Measurements from ENCODE around the gene DRICH1.
"Not testable (repeated sequence)": the region's sequence is repeated elsewhere in the genome, so short reads cannot be mapped to it uniquely, and the experiment has no call there.

DRICH1 gene

GRCh38 chr22:23672307-23673049 is 40.4 kb upstream of the DRICH1 start:
- not testable (repeated sequence) for H3K4me1 ChIP-seq (ENCODE audit: control insufficient read depth in 1 of 2, insufficient read depth in 2 of 2, low read length in 2 of 2); H3K36me3 ChIP-seq (ENCODE audit: control insufficient read depth in 1 of 2, insufficient read depth in 2 of 2, low read length in 2 of 2); H3K9me3 ChIP-seq (ENCODE audit: control insufficient read depth in 1 of 2, low read length in 2 of 2); H3K4me3 ChIP-seq (ENCODE audit: low read depth in 1 of 2, low read length in 2 of 2); H3K27me3 ChIP-seq (ENCODE audit: low read depth, low read length); H3K27ac ChIP-seq (ENCODE audit: low read length)

- not testable (repeated sequence) for H3K9me3 ChIP-seq (ENCODE audit: control insufficient read depth in 1 of 2, low read length in 2 of 2); H3K4me1 ChIP-seq (ENCODE audit: control insufficient read depth in 1 of 2, insufficient read depth in 2 of 2, low read length in 2 of 2); H3K27me3 ChIP-seq (ENCODE audit: low read depth, low read length); H3K4me3 ChIP-seq (ENCODE audit: low read depth in 1 of 2, low read length in 2 of 2); H3K36me3 ChIP-seq (ENCODE audit: control insufficient read depth in 1 of 2, insufficient read depth in 2 of 2, low read length in 2 of 2); H3K27ac ChIP-seq (ENCODE audit: low read length)
Measured at GRCh38 chr22:23671387-23671786, 39.3 kb upstream of the DRICH1 start.

GRCh38 chr22:23670378-23671295 is 38.5 kb upstream of the DRICH1 start:
- Histone ChIP-seq H3K4me1 (ENCODE audit: control insufficient read depth in 1 of 2, insufficient read depth in 2 of 2, low read length in 2 of 2) (no peaks in the 10 kb centered on the region), H3K27me3 (ENCODE audit: low read depth, low read length) (no peaks in the 10 kb centered on the region), H3K36me3 (ENCODE audit: control insufficient read depth in 1 of 2, insufficient read depth in 2 of 2, low read length in 2 of 2) (no peaks in the 10 kb centered on the region), H3K4me3 (ENCODE audit: low read depth in 1 of 2, low read length in 2 of 2) (no peak overlapping the region), H3K9me3 (ENCODE audit: control insufficient read depth in 1 of 2, low read length in 2 of 2) (no peaks in the 10 kb centered on the region), H3K27ac (ENCODE audit: low read length) (no peak overlapping the region)

- H3K9me3 ChIP-seq (ENCODE audit: control insufficient read depth in 1 of 2, low read length in 2 of 2); H3K27ac ChIP-seq (ENCODE audit: low read length): not testable (repeated sequence)
- peaks cover 3 to 22% of the 10 kb centered on the region in 2 donors for H3K36me3 ChIP-seq (ENCODE audit: control insufficient read depth in 1 of 2, insufficient read depth in 2 of 2, low read length in 2 of 2)
Measured at GRCh38 chr22:23660381-23660780, 28.3 kb upstream of the DRICH1 start.

GRCh38 chr22:23657727-23658126 is 25.6 kb upstream of the DRICH1 start:
- Histone ChIP-seq H3K4me1 (ENCODE audit: control insufficient read depth in 1 of 2, insufficient read depth in 2 of 2, low read length in 2 of 2) (no peaks in the 10 kb centered on the region), H3K9me3 (ENCODE audit: control insufficient read depth in 1 of 2, low read length in 2 of 2) (no peaks in the 10 kb centered on the region), H3K36me3 (ENCODE audit: control insufficient read depth in 1 of 2, insufficient read depth in 2 of 2, low read length in 2 of 2) (peaks cover 3 to 30% of the 10 kb centered on the region in 2 donors), H3K27ac (ENCODE audit: low read length) (no peak overlapping the region), H3K4me3 (ENCODE audit: low read depth in 1 of 2, low read length in 2 of 2) (no peak overlapping the region), H3K27me3 (ENCODE audit: low read depth, low read length) (no peaks in the 10 kb centered on the region)

More at GRCh38 chr22:23660381-23660780, 28.3 kb upstream of the DRICH1 start:
- H3K27me3 ChIP-seq (ENCODE audit: low read depth, low read length); H3K4me1 ChIP-seq (ENCODE audit: control insufficient read depth in 1 of 2, insufficient read depth in 2 of 2, low read length in 2 of 2); H3K4me3 ChIP-seq (ENCODE audit: low read depth in 1 of 2, low read length in 2 of 2): not testable (repeated sequence)

DNA sequence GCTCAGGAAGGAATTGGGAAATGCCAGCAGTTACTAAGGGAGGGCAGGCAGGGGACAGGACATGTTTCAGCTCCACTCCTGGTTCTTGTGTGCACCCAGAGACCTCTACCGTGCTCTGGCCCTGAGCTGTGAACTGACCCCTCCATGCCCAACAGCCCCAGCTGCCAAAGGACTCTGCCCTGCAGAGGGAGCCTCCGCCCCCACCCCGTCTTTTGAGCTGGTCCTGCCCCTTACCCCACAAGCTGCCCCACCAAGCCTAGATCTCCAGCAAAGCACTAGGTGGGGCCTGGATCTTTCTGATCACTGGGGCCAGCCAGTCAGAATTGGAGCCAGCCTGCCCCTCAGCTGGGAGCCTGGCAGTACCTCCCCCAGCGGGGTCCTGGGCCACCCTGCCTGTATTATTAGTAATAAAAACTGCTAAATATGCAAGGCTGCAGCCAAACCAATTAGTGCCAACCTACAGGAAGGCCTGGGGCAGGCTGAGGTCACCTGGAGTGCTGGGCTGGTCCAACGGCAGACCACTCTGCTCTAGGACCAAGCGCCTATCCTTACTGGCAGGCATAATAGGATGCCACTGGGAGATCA is 23.9 kb upstream of the DRICH1 start:
- no peaks in the 10 kb centered on the region for H3K9me3 ChIP-seq (ENCODE audit: control insufficient read depth in 1 of 2, low read length in 2 of 2)
- H3K4me3 ChIP-seq (ENCODE audit: low read depth in 1 of 2, low read length in 2 of 2): no peak overlapping the region
- no peaks in the 10 kb centered on the region for H3K4me1 ChIP-seq (ENCODE audit: control insufficient read depth in 1 of 2, insufficient read depth in 2 of 2, low read length in 2 of 2)
- H3K27ac ChIP-seq (ENCODE audit: low read length): no peak overlapping the region
- H3K27me3 ChIP-seq (ENCODE audit: low read depth, low read length): no peaks in the 10 kb centered on the region
- H3K36me3 ChIP-seq (ENCODE audit: control insufficient read depth in 1 of 2, insufficient read depth in 2 of 2, low read length in 2 of 2): peaks cover 3 to 30% of the 10 kb centered on the region in 2 donors

DNA sequence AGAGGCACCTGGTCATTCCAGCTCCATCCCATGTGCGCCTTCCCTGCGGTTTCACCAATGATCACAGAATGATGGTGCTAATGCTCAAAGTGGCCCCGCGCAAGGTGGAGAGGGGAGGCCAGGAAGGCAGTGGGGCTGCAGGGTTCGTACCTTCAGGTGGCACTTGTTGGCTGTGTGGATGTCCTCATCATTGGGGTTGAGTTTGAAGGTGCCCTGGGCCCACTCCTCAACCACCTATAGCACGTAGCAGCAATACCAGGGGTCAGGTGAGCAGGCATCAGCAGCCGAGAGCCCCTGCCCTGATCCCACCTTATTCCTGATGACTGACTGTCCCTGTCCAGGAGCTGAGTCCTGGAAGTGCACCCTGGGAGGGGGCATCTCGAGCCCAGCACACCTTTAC is 20.6 kb upstream of the DRICH1 start:
- H3K4me3 ChIP-seq (ENCODE audit: low read depth in 1 of 2, low read length in 2 of 2): no peak overlapping the region
- H3K27me3 ChIP-seq (ENCODE audit: low read depth, low read length): no peaks in the 10 kb centered on the region
- H3K4me1 ChIP-seq (ENCODE audit: control insufficient read depth in 1 of 2, insufficient read depth in 2 of 2, low read length in 2 of 2): no peaks in the 10 kb centered on the region
- peaks cover 0 to 18% of the 10 kb centered on the region in 2 donors for H3K36me3 ChIP-seq (ENCODE audit: control insufficient read depth in 1 of 2, insufficient read depth in 2 of 2, low read length in 2 of 2)
- no peaks in the 10 kb centered on the region for H3K9me3 ChIP-seq (ENCODE audit: control insufficient read depth in 1 of 2, low read length in 2 of 2)
- no peak overlapping the region for H3K27ac ChIP-seq (ENCODE audit: low read length)

- Histone ChIP-seq H3K9me3 (ENCODE audit: control insufficient read depth in 1 of 2, low read length in 2 of 2) (no peaks in the 10 kb centered on the region), H3K4me1 (ENCODE audit: control insufficient read depth in 1 of 2, insufficient read depth in 2 of 2, low read length in 2 of 2) (no peaks in the 10 kb centered on the region), H3K27ac (ENCODE audit: low read length) (no peak overlapping the region), H3K4me3 (ENCODE audit: low read depth in 1 of 2, low read length in 2 of 2) (no peak overlapping the region), H3K36me3 (ENCODE audit: control insufficient read depth in 1 of 2, insufficient read depth in 2 of 2, low read length in 2 of 2) (peaks cover 0 to 18% of the 10 kb centered on the region in 2 donors), H3K27me3 (ENCODE audit: low read depth, low read length) (no peaks in the 10 kb centered on the region)
Measured at GRCh38 chr22:23652286-23652685, 20.2 kb upstream of the DRICH1 start.

- no peaks in the 10 kb centered on the region for H3K9me3 ChIP-seq (ENCODE audit: control insufficient read depth in 1 of 2, low read length in 2 of 2)
- no peaks in the 10 kb centered on the region for H3K27me3 ChIP-seq (ENCODE audit: low read depth, low read length)
- H3K36me3 ChIP-seq (ENCODE audit: control insufficient read depth in 1 of 2, insufficient read depth in 2 of 2, low read length in 2 of 2): peaks cover 0 to 18% of the 10 kb centered on the region in 2 donors
- H3K4me3 ChIP-seq (ENCODE audit: low read depth in 1 of 2, low read length in 2 of 2): no peak overlapping the region
- H3K4me1 ChIP-seq (ENCODE audit: control insufficient read depth in 1 of 2, insufficient read depth in 2 of 2, low read length in 2 of 2): no peaks in the 10 kb centered on the region
- H3K27ac ChIP-seq (ENCODE audit: low read length): no peak overlapping the region
Measured at GRCh38 chr22:23651676-23652075, 19.6 kb upstream of the DRICH1 start.

- H3K9me3 ChIP-seq (ENCODE audit: control insufficient read depth in 1 of 2, low read length in 2 of 2): no peaks in the 10 kb centered on the region
- no peaks in the 10 kb centered on the region for H3K27me3 ChIP-seq (ENCODE audit: low read depth, low read length)
- no peak overlapping the region for H3K4me3 ChIP-seq (ENCODE audit: low read depth in 1 of 2, low read length in 2 of 2)
- peaks cover 0 to 12% of the 10 kb centered on the region in 2 donors for H3K36me3 ChIP-seq (ENCODE audit: control insufficient read depth in 1 of 2, insufficient read depth in 2 of 2, low read length in 2 of 2)
- H3K27ac ChIP-seq (ENCODE audit: low read length): no peak overlapping the region
- no peaks in the 10 kb centered on the region for H3K4me1 ChIP-seq (ENCODE audit: control insufficient read depth in 1 of 2, insufficient read depth in 2 of 2, low read length in 2 of 2)
Measured at GRCh38 chr22:23649071-23649501, 17.0 kb upstream of the DRICH1 start.

DNA sequence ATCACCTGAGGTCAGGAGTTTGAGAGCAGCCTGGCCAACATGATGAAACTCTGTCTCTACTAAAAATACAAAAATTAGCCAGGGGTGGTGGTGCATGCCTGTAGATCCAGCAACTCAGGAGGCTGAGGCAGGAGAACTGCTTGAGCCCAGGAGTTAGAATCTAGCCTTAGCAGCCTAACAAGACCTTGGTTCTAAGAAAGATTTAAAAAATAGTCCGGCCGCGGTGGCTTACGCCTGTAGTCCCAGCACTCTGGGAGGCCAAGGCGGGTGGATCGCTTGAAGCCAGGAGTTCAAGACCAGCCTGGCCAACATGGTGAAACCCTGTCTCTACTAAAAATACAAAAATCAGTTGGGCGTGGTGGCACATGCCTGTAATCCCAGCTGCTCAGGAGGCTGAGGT is 14.4 kb upstream of the DRICH1 start:
- H3K4me1 ChIP-seq (ENCODE audit: control insufficient read depth in 1 of 2, insufficient read depth in 2 of 2, low read length in 2 of 2); H3K4me3 ChIP-seq (ENCODE audit: low read depth in 1 of 2, low read length in 2 of 2); H3K36me3 ChIP-seq (ENCODE audit: control insufficient read depth in 1 of 2, insufficient read depth in 2 of 2, low read length in 2 of 2); H3K27ac ChIP-seq (ENCODE audit: low read length); H3K9me3 ChIP-seq (ENCODE audit: control insufficient read depth in 1 of 2, low read length in 2 of 2); H3K27me3 ChIP-seq (ENCODE audit: low read depth, low read length): not testable (repeated sequence)
